ENCODE data around the gene APOBEC3C. TPM values are rescaled to one million over a fixed set of nuclear protein-coding genes. Genes with fewer than 3 reads are reported as not detected.

The APOBEC3C gene
- total and polyA plus RNA-seq, 2 of the 4 experiments (the other 2 are of a cell fraction) = 6.6 to 32.0 TPM

GRCh38 chr22:38970551-38970950 lies 43.5 kb upstream of the APOBEC3C start:
- no peaks in the 10 kb centered on the region for H3K79me1 ChIP-seq (ENCODE audit: low read depth in 1 of 2, low read length in 2 of 2)
- H2BK15ac ChIP-seq (ENCODE audit: low read depth, low read length) = no peak overlapping the region
- no peak overlapping the region for H2AK9ac ChIP-seq (replicated peaks; ENCODE audit: low read depth, low read length, poor library complexity)
- POLR2A ChIA-PET (ENCODE audit: unreplicated experiment) = no interaction called here
- no peak overlapping the region for H3K4me2 ChIP-seq (ENCODE audit: low read depth, low read length)
- TF ChIP-seq RCOR1 (IDR thresholded peaks at IDR 0.05; ENCODE audit: insufficient replicate concordance, low read length) (no peak), ELK1 (IDR thresholded peaks at IDR 0.05; ENCODE audit: borderline replicate concordance, low read depth, low read length) (no peak), MAFK (IDR thresholded peaks at IDR 0.05; ENCODE audit: low read depth, low read length) (no peak), RAD21 (IDR thresholded peaks at IDR 0.05; ENCODE audit: low read length) (no peak), RFX5 (IDR thresholded peaks at IDR 0.05; ENCODE audit: low read depth, low read length) (no peak)
- dilution Hi-C loops (cut with HindIII; ENCODE audit: low sequenced_read_pairs, unreplicated experiment) (no loop called here), in situ Hi-C loops (cut with MboI; ENCODE audit: low sequenced_read_pairs) (no loop called here), intact Hi-C loops (cut with micrococcal nuclease) (no loop called here)
- H3K27me3 ChIP-seq (ENCODE audit: control insufficient read depth, insufficient read depth, low read length) = peaks cover 60% of the 10 kb centered on the region
- WGBS, 2 experiments (ENCODE audit: extremely low coverage in 2 of 2, insufficient read length in 1 of 2) = 51% methylated on average over 4 of the region's 8 CpGs; no CpG with 5 or more reads in 1 of the 2 experiments
- H3K9ac ChIP-seq (ENCODE audit: low read depth, low read length) = no peak overlapping the region
- H3K9me3 ChIP-seq (ENCODE audit: control insufficient read depth, insufficient read depth, low read length) = no peaks in the 10 kb centered on the region
- H3K14ac ChIP-seq (replicated peaks; ENCODE audit: low read depth, low read length) = no peak overlapping the region
- no peak overlapping the region for H3K18ac ChIP-seq (ENCODE audit: low read depth, low read length)
- H4K5ac ChIP-seq (ENCODE audit: low read depth, low read length) = no peak overlapping the region
- H3K56ac ChIP-seq (ENCODE audit: extremely low read depth, insufficient read depth, low read length) = no peak overlapping the region
- H4K91ac ChIP-seq (ENCODE audit: insufficient read depth, low read depth, low read length) = no peak overlapping the region
- no peak overlapping the region for H3K23ac ChIP-seq (ENCODE audit: low read depth, low read length)
- no peaks in the 10 kb centered on the region for H3K36me3 ChIP-seq (ENCODE audit: control insufficient read depth, insufficient read depth, low read length)
- BruUV-seq (replicated peaks) = no TSS peak
- H2BK120ac ChIP-seq (ENCODE audit: low read depth, low read length) = no peak overlapping the region
- no peak overlapping the region for H3K4ac ChIP-seq (ENCODE audit: low read depth, low read length)
- no peaks in the 10 kb centered on the region for H3K9me1 ChIP-seq (ENCODE audit: insufficient read depth, low read length)
- no peak overlapping the region for H2BK20ac ChIP-seq (ENCODE audit: low read depth, low read length)
- DNase-seq (no peak), ATAC-seq (ENCODE audit: low read depth) (no peak)
- no peaks in the 10 kb centered on the region for H3K4me1 ChIP-seq (ENCODE audit: control insufficient read depth, insufficient read depth, low read length)
- no peak overlapping the region for H4K8ac ChIP-seq (ENCODE audit: low read depth in 2 of 2, low read length in 2 of 2)
- CTCF ChIA-PET = interaction anchor here (1.0 kb wide), 1 partner anchor 33 kb away, joined by 4 read pairs; no protein-coding TSS in a partner anchor
- no peak overlapping the region for H2BK5ac ChIP-seq (ENCODE audit: low read depth, low read length, poor library complexity, severe bottlenecking)
- H3K4me3 ChIP-seq (ENCODE audit: insufficient read depth, low read depth, low read length) = no peak overlapping the region
- H2AK5ac ChIP-seq (ENCODE audit: low read depth, low read length) = no peak overlapping the region
- no peak overlapping the region for H3K27ac ChIP-seq (ENCODE audit: insufficient read depth, low read length)
- no peak overlapping the region for H2AFZ ChIP-seq (replicated peaks; ENCODE audit: low read length, poor library complexity)
- H4K20me1 ChIP-seq (ENCODE audit: insufficient read depth, low read length) = no peaks in the 10 kb centered on the region; the same call in 1 of the 2 replicates
